Liver (tissue), 9 donors: Measurements from ENCODE around the gene EDIL3. TPM values are rescaled to one million over a fixed set of nuclear protein-coding genes. Genes with fewer than 3 reads are reported as not detected.

Experiments
- DNase-seq: peaks from one replicate; pipeline ENCODE4 v3.0.0-alpha.2; 2017; ENCODE audit warnings: low spot score
- H3K27ac ChIP-seq, 2 donors: one replicate each; pipeline ENCODE4 v1.7.0; 2013; ENCODE audit warnings: inconsistent platforms in 2 of 2, low read length in 2 of 2, control low read depth in 1 of 2, low read depth in 1 of 2, mild to moderate bottlenecking in 1 of 2
- H3K27me3 ChIP-seq, 4 donors: one replicate each; pipeline versions ENCODE4 v1.6.1 to v1.7.0; 2013; ENCODE audit warnings: low read length in 3 of 4, inconsistent platforms in 1 of 4, mild to moderate bottlenecking in 1 of 4, moderate library complexity in 1 of 4; ENCODE audit not compliant: control insufficient read depth in 4 of 4, insufficient read depth in 4 of 4
- H3K36me3 ChIP-seq, 4 donors: one replicate each; pipeline versions ENCODE4 v1.6.1 to v1.7.0; 2013; ENCODE audit warnings: low read length in 3 of 4, mild to moderate bottlenecking in 3 of 4, low read depth in 1 of 4, moderate library complexity in 1 of 4; ENCODE audit not compliant: control insufficient read depth in 4 of 4, insufficient read depth in 3 of 4
- H3K4me1 ChIP-seq, 4 donors: one replicate each; pipeline versions ENCODE4 v1.6.1 to v1.7.0; 2013; ENCODE audit warnings: low read length in 3 of 4, mild to moderate bottlenecking in 3 of 4, moderate library complexity in 1 of 4; ENCODE audit not compliant: control insufficient read depth in 4 of 4, insufficient read depth in 4 of 4
- H3K4me3 ChIP-seq, 3 donors: one replicate each; pipeline versions ENCODE4 v1.6.1 to v1.7.0; 2013; ENCODE audit warnings: low read length in 3 of 3, control low read depth in 1 of 3, low read depth in 1 of 3, mild to moderate bottlenecking in 1 of 3
- H3K9ac ChIP-seq, 2 donors: one replicate each; pipeline ENCODE4 v1.7.0; 2013; ENCODE audit warnings: low read length in 2 of 2, mild to moderate bottlenecking in 2 of 2, moderate library complexity in 2 of 2, control low read depth in 1 of 2, low read depth in 1 of 2
- H3K9me3 ChIP-seq, 4 donors: one replicate each; pipeline versions ENCODE4 v1.6.1 to v1.7.0; 2013; ENCODE audit warnings: low read length in 3 of 4; ENCODE audit not compliant: control insufficient read depth in 4 of 4
- ATF3 ChIP-seq: IDR thresholded peaks from 2 replicates; pipeline ENCODE4 v1.6.1; 2016; ENCODE audit warnings: antibody characterized with exemption
- CTCF ChIP-seq: fragments of 150-350 bp; IDR thresholded peaks from 2 replicates; pipeline ENCODE4 v1.5.1; 2017; ENCODE audit warnings: improper control_type of control experiment, low read depth, low read length; ENCODE audit not compliant: missing input control
- EGR1 ChIP-seq, 2 donors: IDR thresholded peaks; 2 replicates each; pipeline ENCODE4 v1.6.1; 2016 to 2018; ENCODE audit warnings: antibody characterized with exemption in 2 of 2, low read depth in 2 of 2
- FOXA1 ChIP-seq: IDR thresholded peaks from 2 replicates; pipeline ENCODE4 v1.6.1; 2016; ENCODE audit warnings: antibody characterized with exemption
- FOXA2 ChIP-seq: IDR thresholded peaks from 2 replicates; pipeline ENCODE4 v1.6.1; 2016; ENCODE audit warnings: antibody characterized with exemption
- GABPA ChIP-seq, 2 donors: IDR thresholded peaks in 1 of 2; conservative IDR thresholded peaks in 1 of 2; 2 replicates each; pipeline ENCODE4 v1.6.1; 2016; ENCODE audit warnings: antibody characterized with exemption in 2 of 2, mild to moderate bottlenecking in 1 of 2, moderate library complexity in 1 of 2
- HNF4A ChIP-seq, 2 donors: conservative IDR thresholded peaks; 2 replicates each; pipeline ENCODE4 v1.6.1; 2016; ENCODE audit warnings: antibody characterized with exemption in 2 of 2, mild to moderate bottlenecking in 2 of 2
- HNF4G ChIP-seq: IDR thresholded peaks from 2 replicates; pipeline ENCODE4 v1.6.1; 2016; ENCODE audit warnings: antibody characterized with exemption
- JUND ChIP-seq, 2 donors: IDR thresholded peaks; 2 replicates each; pipeline ENCODE4 v1.6.1; 2016; ENCODE audit warnings: antibody characterized with exemption in 2 of 2
- MAX ChIP-seq: IDR thresholded peaks from 2 replicates; pipeline ENCODE4 v1.6.1; 2016; ENCODE audit warnings: antibody characterized with exemption
- NR2F2 ChIP-seq: IDR thresholded peaks from 2 replicates; pipeline ENCODE4 v1.6.1; 2016; ENCODE audit warnings: antibody characterized with exemption
- RAD21 ChIP-seq, 2 donors: IDR thresholded peaks; 2 replicates each; pipeline ENCODE4 v1.6.1; 2016; ENCODE audit warnings: antibody characterized with exemption in 2 of 2, mild to moderate bottlenecking in 2 of 2
- REST ChIP-seq: IDR thresholded peaks from 2 replicates; pipeline ENCODE4 v1.6.1; 2016; ENCODE audit warnings: antibody characterized with exemption, mild to moderate bottlenecking
- RXRA ChIP-seq, 2 donors: IDR thresholded peaks; 2 replicates each; pipeline ENCODE4 v1.6.1; 2017 to 2018; ENCODE audit warnings: antibody characterized with exemption in 2 of 2, mild to moderate bottlenecking in 1 of 2
- SP1 ChIP-seq: IDR thresholded peaks from 2 replicates; pipeline ENCODE4 v1.6.1; 2018; ENCODE audit warnings: antibody characterized with exemption, mild to moderate bottlenecking
- TAF1 ChIP-seq: conservative IDR thresholded peaks from 2 replicates; pipeline ENCODE4 v1.6.1; 2016; ENCODE audit warnings: antibody characterized with exemption, mild to moderate bottlenecking
- YY1 ChIP-seq: IDR thresholded peaks from 2 replicates; pipeline ENCODE4 v1.6.1; 2016; ENCODE audit warnings: antibody characterized with exemption, mild to moderate bottlenecking
- ZBTB33 ChIP-seq: IDR thresholded peaks from 2 replicates; pipeline ENCODE4 v1.6.1; 2016; ENCODE audit warnings: antibody characterized with exemption
- WGBS: extraction: QIAGEN DNeasy Blood & Tissue Kit; methylation state at CpG from one replicate; pipeline ENCODE4 v1.1.7; 2013; 5-methylcytosine and 5-hydroxymethylcytosine counted together
- polyA plus RNA-seq, 2 donors: library from polyadenylated mRNA; stranded (reverse) in 1 of 2; unstranded in 1 of 2; fragments of 200-250 nt in 1 of 2; fragments of >200 nt in 1 of 2; fragmentation: Nextera tagmentation in 1 of 2; extraction: Ambion mirVana in 1 of 2; gene quantifications; one replicate each; pipeline versions ENCODE4 v1.2.1 to v1.2.3, GENCODE V29; 2013 to 2015
- total RNA-seq, 2 donors: library from RNA; depleted of rRNA; stranded (reverse); fragments of >200 nt; gene quantifications; one replicate each; pipeline ENCODE4 v1.2.3, GENCODE V29; 2014
- donor health status: healthy.
- donor health status: healthy.
- donor health status: healthy.
- donor health status: healthy.
- donor health status: healthy.

The EDIL3 gene
- total and polyA plus RNA-seq, 4 donors = 0.33 to 12.0 (median 0.76) TPM

GRCh38 chr5:84137541-84137940 lies 247.1 kb downstream of the EDIL3 start:
- no peak for TF ChIP-seq EGR1 (IDR thresholded peaks at IDR 0.05; ENCODE audit: low read depth in 2 of 2)
- no peak for TF ChIP-seq FOXA2
- no peak for TF ChIP-seq CTCF
- TF ChIP-seq RXRA (IDR thresholded peaks at IDR 0.05) = no peak
- no peak for TF ChIP-seq NR2F2
- no peak for TF ChIP-seq JUND (IDR thresholded peaks at IDR 0.05)
- TF ChIP-seq REST = no peak
- TF ChIP-seq FOXA1 = no peak
- no peak for TF ChIP-seq HNF4G
- no peak for TF ChIP-seq HNF4A (conservative IDR thresholded peaks at IDR 0.05)
- no peak for TF ChIP-seq SP1
- no peak for TF ChIP-seq TAF1
- no peak for TF ChIP-seq ATF3
- TF ChIP-seq GABPA (IDR thresholded peaks at IDR 0.05 in 1 of 2, conservative IDR thresholded peaks at IDR 0.05 in 1 of 2) = no peak
- TF ChIP-seq MAX = no peak
- TF ChIP-seq YY1 = no peak
- TF ChIP-seq RAD21 (IDR thresholded peaks at IDR 0.05) = no peak
- Histone ChIP-seq H3K9me3 (no peaks in the 10 kb centered on the region), H3K4me1 (no peaks in the 10 kb centered on the region), H3K27ac (no peak overlapping the region), H3K9ac (no peak overlapping the region), H3K36me3 (no peaks in the 10 kb centered on the region), H3K4me3 (no peak overlapping the region), H3K27me3 (no peaks in the 10 kb centered on the region)
- WGBS = 80% methylated on average over 5 of the region's 5 CpGs
- no peak for DNase-seq

GRCh38 chr5:84131372-84131771 lies 253.3 kb downstream of the EDIL3 start:
- H3K4me3 ChIP-seq = no peak overlapping the region
- H3K4me1 ChIP-seq = no peaks in the 10 kb centered on the region
- TF ChIP-seq FOXA2 = no peak
- no peak for TF ChIP-seq HNF4A (conservative IDR thresholded peaks at IDR 0.05)
- TF ChIP-seq HNF4G = no peak
- TF ChIP-seq SP1 = no peak
- no peak for TF ChIP-seq FOXA1
- TF ChIP-seq JUND (IDR thresholded peaks at IDR 0.05) = no peak
- no peak for TF ChIP-seq REST
- no peak for TF ChIP-seq TAF1
- no peak for TF ChIP-seq YY1
- TF ChIP-seq EGR1 (IDR thresholded peaks at IDR 0.05; ENCODE audit: low read depth in 2 of 2) = no peak
- TF ChIP-seq ZBTB33 = no peak
- no peaks in the 10 kb centered on the region for H3K9me3 ChIP-seq
- H3K27me3 ChIP-seq = no peaks in the 10 kb centered on the region
- no peak overlapping the region for H3K27ac ChIP-seq
- H3K36me3 ChIP-seq = no peaks in the 10 kb centered on the region
- DNase-seq = no peak
- no peak overlapping the region for H3K9ac ChIP-seq
